Fibroblast of skin of left quadriceps (primary cell): ENCODE results near the gene DNM1.

Experiments
- DNase-seq, 2 experiments: peaks; one replicate each; pipeline ENCODE4 v3.0.0-alpha.2; 2013; ENCODE audit warnings: low read depth in 2 of 2

Gene DNM1

GRCh38 chr9:128205296-128205944 is 2.2 kb downstream of the DNM1 start:
- no peak for DNase-seq

GRCh38 chr9:128206484-128206883 is 3.3 kb downstream of the DNM1 start:
- no peak for DNase-seq

- DNase-seq = no peak
These were observed 4.0 kb downstream of the DNM1 start for GRCh38 chr9:128206916-128207910.

GRCh38 chr9:128208386-128208785 is 5.2 kb downstream of the DNM1 start:
- no peak for DNase-seq

GRCh38 chr9:128208946-128209669 is 5.9 kb downstream of the DNM1 start:
- no peak for DNase-seq

GRCh38 chr9:128211186-128211980 is 8.2 kb downstream of the DNM1 start:
- no peak for DNase-seq

GRCh38 chr9:128211981-128212281 is 8.8 kb downstream of the DNM1 start:
- no peak for DNase-seq

- DNase-seq = no peak
These were observed 10.7 kb downstream of the DNM1 start for GRCh38 chr9:128213746-128214497.

GRCh38 chr9:128214571-128215490 is 11.7 kb downstream of the DNM1 start:
- DNase-seq = no peak

GRCh38 chr9:128215491-128216409 is 12.6 kb downstream of the DNM1 start:
- peak; percentile 66 to 70 for DNase-seq

- no peak for DNase-seq
These were observed 13.8 kb downstream of the DNM1 start for GRCh38 chr9:128216781-128217553.

- no peak for DNase-seq
These were observed 15.0 kb downstream of the DNM1 start for GRCh38 chr9:128218172-128218517.

- no peak for DNase-seq
These were observed 15.6 kb downstream of the DNM1 start for GRCh38 chr9:128218518-128219389.

GRCh38 chr9:128219831-128220230 is 16.7 kb downstream of the DNM1 start:
- DNase-seq = no peak

- DNase-seq = no peak
These were observed 18.8 kb downstream of the DNM1 start for GRCh38 chr9:128222026-128222425.

- no peak for DNase-seq
These were observed 19.9 kb downstream of the DNM1 start for GRCh38 chr9:128222880-128223670.
